HEK293 (cell line): ENCODE data around the gene CYP27C1.

ENCODE experiments used
- CTCF ChIA-PET: fragments of 350-600 bp; formaldehyde crosslinking; extraction: SDS; loops from one replicate; lab custom pipeline; 2021; ENCODE audit warnings: antibody characterized with exemption; lab: Yijun Ruan, JAX
- POLR2A ChIA-PET: fragments of 300-600 bp; formaldehyde crosslinking; extraction: SDS; loops from one replicate; lab custom pipeline; 2020; ENCODE audit warnings: antibody characterized with exemption, inconsistent platforms; lab: Yijun Ruan, JAX
- H3K27ac ChIP-seq: fragments of 200-500 bp; sonication (Bioruptor generic); 2 replicates; pipeline ENCODE4 v1.5.1; 2014; ENCODE audit warnings: low read depth, low read length, control low read depth, inconsistent platforms; ENCODE audit errors: extremely low read depth
- H3K36me3 ChIP-seq, 2 experiments: fragments of 200-500 bp in 1 of 2; sonication (Bioruptor generic) in 1 of 2; 1 replicate in 1 of 2; 2 replicates in 1 of 2; pipeline ENCODE4 v1.5.1; 2014 to 2017; ENCODE audit warnings: inconsistent platforms in 2 of 2, low read length in 2 of 2; ENCODE audit not compliant: control insufficient read depth in 2 of 2, insufficient read depth in 1 of 2
- H3K4me1 ChIP-seq: fragments of 200-500 bp; sonication (Bioruptor generic); 2 replicates; pipeline ENCODE4 v1.5.1; 2014; ENCODE audit warnings: mild to moderate bottlenecking, low read length, inconsistent platforms; ENCODE audit not compliant: control insufficient read depth, insufficient read depth
- H3K4me3 ChIP-seq: 2 replicates; pipeline ENCODE4 v1.5.1; 2011; ENCODE audit warnings: low read depth, mild to moderate bottlenecking, control low read depth, low read length, moderate library complexity
- H3K9me3 ChIP-seq: fragments of 200-500 bp; sonication (Bioruptor generic); 2 replicates; pipeline ENCODE4 v1.5.1; 2014; ENCODE audit warnings: low read depth, low read length, inconsistent platforms; ENCODE audit not compliant: control insufficient read depth, insufficient read depth
- EGR2 ChIP-seq: fragments of 450-650 bp; formaldehyde crosslinking; IDR thresholded peaks from 2 replicates; pipeline ENCODE4 v1.5.1; 2016; ENCODE audit warnings: low read depth, missing biosample characterization, missing genetic modification characterization
- MEIS1 ChIP-seq: sonication (generic); formaldehyde crosslinking; IDR thresholded peaks from 2 replicates; pipeline ENCODE4 v1.8.1; 2022; ENCODE audit warnings: missing genetic modification reagents, mild to moderate bottlenecking, borderline replicate concordance
- WT1 ChIP-seq: fragments of 450-650 bp; formaldehyde crosslinking; IDR thresholded peaks from 2 replicates; pipeline ENCODE4 v1.5.1; 2016; ENCODE audit warnings: missing biosample characterization, missing genetic modification characterization
- ZBTB48 ChIP-seq: fragments of 450-650 bp; formaldehyde crosslinking; IDR thresholded peaks from 2 replicates; pipeline ENCODE4 v1.5.1; 2016; ENCODE audit warnings: missing biosample characterization, missing genetic modification characterization
- ZNF146 ChIP-seq: fragments of 450-650 bp; formaldehyde crosslinking; IDR thresholded peaks from 2 replicates; pipeline ENCODE4 v1.5.1; 2016; ENCODE audit warnings: missing biosample characterization, missing genetic modification characterization
- ZNF157 ChIP-seq: fragments of 450-650 bp; formaldehyde crosslinking; IDR thresholded peaks from 2 replicates; pipeline ENCODE4 v1.5.1; 2016; ENCODE audit warnings: missing biosample characterization, missing genetic modification characterization
- ZNF174 ChIP-seq: fragments of 450-650 bp; formaldehyde crosslinking; IDR thresholded peaks from 2 replicates; pipeline ENCODE4 v1.5.0; 2017; ENCODE audit warnings: missing biosample characterization, mild to moderate bottlenecking, missing genetic modification characterization
- ZNF184 ChIP-seq: fragments of 450-650 bp; IDR thresholded peaks from 2 replicates; pipeline ENCODE4 v1.5.1; 2018; ENCODE audit warnings: missing biosample characterization, mild to moderate bottlenecking, missing genetic modification characterization
- ZNF366 ChIP-seq: fragments of 450-650 bp; formaldehyde crosslinking; conservative IDR thresholded peaks from 2 replicates; pipeline ENCODE4 v1.5.1; 2016; ENCODE audit warnings: missing biosample characterization, missing genetic modification characterization
- ZNF404 ChIP-seq: fragments of 450-650 bp; formaldehyde crosslinking; IDR thresholded peaks from 2 replicates; pipeline ENCODE4 v1.5.1; 2017; ENCODE audit warnings: missing biosample characterization, missing genetic modification characterization
- ZNF521 ChIP-seq: fragments of 450-650 bp; formaldehyde crosslinking; IDR thresholded peaks from 2 replicates; pipeline ENCODE4 v1.5.1; 2017; ENCODE audit warnings: missing biosample characterization, mild to moderate bottlenecking, missing genetic modification characterization
- ZNF585B ChIP-seq: fragments of 450-650 bp; formaldehyde crosslinking; IDR thresholded peaks from 2 replicates; pipeline ENCODE4 v1.5.1; 2016; ENCODE audit warnings: missing biosample characterization, missing genetic modification characterization
- ZNF768 ChIP-seq: fragments of 450-650 bp; formaldehyde crosslinking; IDR thresholded peaks from 2 replicates; pipeline ENCODE4 v1.5.1; 2018; ENCODE audit warnings: missing biosample characterization, mild to moderate bottlenecking, missing genetic modification characterization
- ZSCAN16 ChIP-seq: fragments of 450-650 bp; formaldehyde crosslinking; IDR thresholded peaks from 2 replicates; pipeline ENCODE4 v1.5.1; 2016; ENCODE audit warnings: missing biosample characterization, missing genetic modification characterization
- ZSCAN4 ChIP-seq: fragments of 450-650 bp; formaldehyde crosslinking; IDR thresholded peaks from 2 replicates; pipeline ENCODE4 v1.5.1; 2017; ENCODE audit warnings: missing biosample characterization, missing genetic modification characterization
- TF ChIP-seq, protein P1 (sequence below): fragments of 450-650 bp; formaldehyde crosslinking; IDR thresholded peaks from 2 replicates; pipeline ENCODE4 v1.5.1; 2016; ENCODE audit warnings: missing biosample characterization, missing genetic modification characterization, borderline replicate concordance
- TF ChIP-seq, protein P2 (sequence below): fragments of 450-650 bp; formaldehyde crosslinking; IDR thresholded peaks from 2 replicates; pipeline ENCODE4 v1.5.1; 2016; ENCODE audit warnings: missing biosample characterization, missing genetic modification characterization
- TF ChIP-seq, protein P3 (sequence below): fragments of 450-650 bp; formaldehyde crosslinking; optimal IDR thresholded peaks from 2 replicates; pipeline ENCODE3; 2016; ENCODE audit warnings: missing biosample characterization, mild to moderate bottlenecking, missing genetic modification characterization

The CYP27C1 gene

GRCh38 chr2:127159543-127159942 is 60.6 kb downstream of the CYP27C1 start (continued):
- TF ChIP-seq ZSCAN4, result no peak

GRCh38 chr2:127158614-127159290 is 61.3 kb downstream of the CYP27C1 start:
- ChIA-PET CTCF (interaction anchor here (0.6 kb wide), 1 partner anchor 15 kb away, joined by 4 read pairs; no protein-coding TSS in a partner anchor), POLR2A (no interaction called here)
- H3K4me3 ChIP-seq, result no peak overlapping the region
- H3K4me1 ChIP-seq, result no peaks in the 10 kb centered on the region
- H3K27ac ChIP-seq, result no peak overlapping the region
- TF ChIP-seq MEIS1 (CRISPR knock-in tag) (no peak), ZNF521 (tag by site-specific recombination) (no peak), ZNF146 (tag by site-specific recombination) (no peak), EGR2 (no peak), WT1 (tag by site-specific recombination) (no peak), ZNF157 (tag by site-specific recombination) (no peak), ZNF174 (tag by site-specific recombination) (no peak), ZNF366 (tag by site-specific recombination) (no peak), ZSCAN16 (tag by site-specific recombination) (no peak), ZNF768 (no peak), ZNF585B (tag by site-specific recombination) (no peak), ZNF404 (tag by site-specific recombination) (no peak), ZNF184 (no peak), ZBTB48 (tag by site-specific recombination) (no peak)
- TF ChIP-seq, protein P1, sequence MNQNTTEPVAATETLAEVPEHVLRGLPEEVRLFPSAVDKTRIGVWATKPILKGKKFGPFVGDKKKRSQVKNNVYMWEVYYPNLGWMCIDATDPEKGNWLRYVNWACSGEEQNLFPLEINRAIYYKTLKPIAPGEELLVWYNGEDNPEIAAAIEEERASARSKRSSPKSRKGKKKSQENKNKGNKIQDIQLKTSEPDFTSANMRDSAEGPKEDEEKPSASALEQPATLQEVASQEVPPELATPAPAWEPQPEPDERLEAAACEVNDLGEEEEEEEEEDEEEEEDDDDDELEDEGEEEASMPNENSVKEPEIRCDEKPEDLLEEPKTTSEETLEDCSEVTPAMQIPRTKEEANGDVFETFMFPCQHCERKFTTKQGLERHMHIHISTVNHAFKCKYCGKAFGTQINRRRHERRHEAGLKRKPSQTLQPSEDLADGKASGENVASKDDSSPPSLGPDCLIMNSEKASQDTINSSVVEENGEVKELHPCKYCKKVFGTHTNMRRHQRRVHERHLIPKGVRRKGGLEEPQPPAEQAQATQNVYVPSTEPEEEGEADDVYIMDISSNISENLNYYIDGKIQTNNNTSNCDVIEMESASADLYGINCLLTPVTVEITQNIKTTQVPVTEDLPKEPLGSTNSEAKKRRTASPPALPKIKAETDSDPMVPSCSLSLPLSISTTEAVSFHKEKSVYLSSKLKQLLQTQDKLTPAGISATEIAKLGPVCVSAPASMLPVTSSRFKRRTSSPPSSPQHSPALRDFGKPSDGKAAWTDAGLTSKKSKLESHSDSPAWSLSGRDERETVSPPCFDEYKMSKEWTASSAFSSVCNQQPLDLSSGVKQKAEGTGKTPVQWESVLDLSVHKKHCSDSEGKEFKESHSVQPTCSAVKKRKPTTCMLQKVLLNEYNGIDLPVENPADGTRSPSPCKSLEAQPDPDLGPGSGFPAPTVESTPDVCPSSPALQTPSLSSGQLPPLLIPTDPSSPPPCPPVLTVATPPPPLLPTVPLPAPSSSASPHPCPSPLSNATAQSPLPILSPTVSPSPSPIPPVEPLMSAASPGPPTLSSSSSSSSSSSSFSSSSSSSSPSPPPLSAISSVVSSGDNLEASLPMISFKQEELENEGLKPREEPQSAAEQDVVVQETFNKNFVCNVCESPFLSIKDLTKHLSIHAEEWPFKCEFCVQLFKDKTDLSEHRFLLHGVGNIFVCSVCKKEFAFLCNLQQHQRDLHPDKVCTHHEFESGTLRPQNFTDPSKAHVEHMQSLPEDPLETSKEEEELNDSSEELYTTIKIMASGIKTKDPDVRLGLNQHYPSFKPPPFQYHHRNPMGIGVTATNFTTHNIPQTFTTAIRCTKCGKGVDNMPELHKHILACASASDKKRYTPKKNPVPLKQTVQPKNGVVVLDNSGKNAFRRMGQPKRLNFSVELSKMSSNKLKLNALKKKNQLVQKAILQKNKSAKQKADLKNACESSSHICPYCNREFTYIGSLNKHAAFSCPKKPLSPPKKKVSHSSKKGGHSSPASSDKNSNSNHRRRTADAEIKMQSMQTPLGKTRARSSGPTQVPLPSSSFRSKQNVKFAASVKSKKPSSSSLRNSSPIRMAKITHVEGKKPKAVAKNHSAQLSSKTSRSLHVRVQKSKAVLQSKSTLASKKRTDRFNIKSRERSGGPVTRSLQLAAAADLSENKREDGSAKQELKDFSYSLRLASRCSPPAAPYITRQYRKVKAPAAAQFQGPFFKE, result no peak
- TF ChIP-seq, protein P2, sequence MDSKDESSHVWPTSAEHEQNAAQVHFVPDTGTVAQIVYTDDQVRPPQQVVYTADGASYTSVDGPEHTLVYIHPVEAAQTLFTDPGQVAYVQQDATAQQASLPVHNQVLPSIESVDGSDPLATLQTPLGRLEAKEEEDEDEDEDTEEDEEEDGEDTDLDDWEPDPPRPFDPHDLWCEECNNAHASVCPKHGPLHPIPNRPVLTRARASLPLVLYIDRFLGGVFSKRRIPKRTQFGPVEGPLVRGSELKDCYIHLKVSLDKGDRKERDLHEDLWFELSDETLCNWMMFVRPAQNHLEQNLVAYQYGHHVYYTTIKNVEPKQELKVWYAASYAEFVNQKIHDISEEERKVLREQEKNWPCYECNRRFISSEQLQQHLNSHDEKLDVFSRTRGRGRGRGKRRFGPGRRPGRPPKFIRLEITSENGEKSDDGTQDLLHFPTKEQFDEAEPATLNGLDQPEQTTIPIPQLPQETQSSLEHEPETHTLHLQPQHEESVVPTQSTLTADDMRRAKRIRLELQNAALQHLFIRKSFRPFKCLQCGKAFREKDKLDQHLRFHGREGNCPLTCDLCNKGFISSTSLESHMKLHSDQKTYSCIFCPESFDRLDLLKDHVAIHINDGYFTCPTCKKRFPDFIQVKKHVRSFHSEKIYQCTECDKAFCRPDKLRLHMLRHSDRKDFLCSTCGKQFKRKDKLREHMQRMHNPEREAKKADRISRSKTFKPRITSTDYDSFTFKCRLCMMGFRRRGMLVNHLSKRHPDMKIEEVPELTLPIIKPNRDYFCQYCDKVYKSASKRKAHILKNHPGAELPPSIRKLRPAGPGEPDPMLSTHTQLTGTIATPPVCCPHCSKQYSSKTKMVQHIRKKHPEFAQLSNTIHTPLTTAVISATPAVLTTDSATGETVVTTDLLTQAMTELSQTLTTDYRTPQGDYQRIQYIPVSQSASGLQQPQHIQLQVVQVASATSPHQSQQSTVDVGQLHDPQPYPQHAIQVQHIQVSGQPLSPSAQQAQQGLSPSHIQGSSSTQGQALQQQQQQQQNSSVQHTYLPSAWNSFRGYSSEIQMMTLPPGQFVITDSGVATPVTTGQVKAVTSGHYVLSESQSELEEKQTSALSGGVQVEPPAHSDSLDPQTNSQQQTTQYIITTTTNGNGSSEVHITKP (tag by site-specific recombination), result no peak
- TF ChIP-seq, protein P3, sequence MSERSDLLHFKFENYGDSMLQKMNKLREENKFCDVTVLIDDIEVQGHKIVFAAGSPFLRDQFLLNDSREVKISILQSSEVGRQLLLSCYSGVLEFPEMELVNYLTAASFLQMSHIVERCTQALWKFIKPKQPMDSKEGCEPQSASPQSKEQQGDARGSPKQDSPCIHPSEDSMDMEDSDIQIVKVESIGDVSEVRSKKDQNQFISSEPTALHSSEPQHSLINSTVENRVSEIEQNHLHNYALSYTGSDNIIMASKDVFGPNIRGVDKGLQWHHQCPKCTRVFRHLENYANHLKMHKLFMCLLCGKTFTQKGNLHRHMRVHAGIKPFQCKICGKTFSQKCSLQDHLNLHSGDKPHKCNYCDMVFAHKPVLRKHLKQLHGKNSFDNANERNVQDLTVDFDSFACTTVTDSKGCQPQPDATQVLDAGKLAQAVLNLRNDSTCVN (tag by site-specific recombination), result no peak
- TF ChIP-seq, all 188 proteins: peak for 0
- no peaks in the 10 kb centered on the region for H3K9me3 ChIP-seq
- H3K36me3 ChIP-seq, result no peaks in the 10 kb centered on the region
